ENCODE data around the gene FGFBP1.
A peak's percentile ranks its signal among the peaks of the same experiment; 100 is the strongest.

FGFBP1 gene

GRCh38 chr4:15958562-15958961, 20.0 kb upstream of the FGFBP1 start:
- no peak for DNase-seq (ENCODE audit: low spot score in 2 of 2)
- Mint-ChIP-seq H3K4me1 (peaks cover 2% of the 10 kb centered on the region), H3K27me3 (peaks cover 1% of the 10 kb centered on the region), H3K4me3 (no peak overlapping the region), H3K27ac (no peak overlapping the region), H3K36me3 (no peaks in the 10 kb centered on the region), H3K9me3 (peaks cover 3% of the 10 kb centered on the region)
- ATAC-seq (ENCODE audit: low read depth): no peak

- Mint-ChIP-seq H3K4me1 (peaks cover 2% of the 10 kb centered on the region), H3K9me3 (peaks cover 3% of the 10 kb centered on the region), H3K27ac (no peak overlapping the region), H3K4me3 (no peak overlapping the region), H3K36me3 (no peaks in the 10 kb centered on the region), H3K27me3 (peaks cover 1% of the 10 kb centered on the region)
- peak; percentile 68 to 74 for DNase-seq (ENCODE audit: low spot score in 2 of 2)
- peak; percentile 92 for ATAC-seq (ENCODE audit: low read depth)
These were observed 17.8 kb upstream of the FGFBP1 start for GRCh38 chr4:15956179-15956850.

GRCh38 chr4:15955670-15956069, 17.1 kb upstream of the FGFBP1 start:
- ATAC-seq (ENCODE audit: low read depth): no peak
- H3K4me3 Mint-ChIP-seq: no peak overlapping the region
- H3K4me1 Mint-ChIP-seq: peaks cover 2% of the 10 kb centered on the region
- DNase-seq (ENCODE audit: low spot score in 2 of 2): no peak
- H3K27me3 Mint-ChIP-seq: peaks cover 1% of the 10 kb centered on the region
- no peaks in the 10 kb centered on the region for H3K36me3 Mint-ChIP-seq
- H3K27ac Mint-ChIP-seq: no peak overlapping the region
- peaks cover 3% of the 10 kb centered on the region for H3K9me3 Mint-ChIP-seq

- peak; percentile 56 for ATAC-seq (ENCODE audit: low read depth)
- no peaks in the 10 kb centered on the region for H3K27me3 Mint-ChIP-seq
- DNase-seq (ENCODE audit: low spot score in 2 of 2): peak in 1 of 2 donors; percentile 9
- H3K4me3 Mint-ChIP-seq: no peak overlapping the region
- H3K36me3 Mint-ChIP-seq: no peaks in the 10 kb centered on the region
- H3K27ac Mint-ChIP-seq: no peak overlapping the region
- peaks cover 2% of the 10 kb centered on the region for H3K4me1 Mint-ChIP-seq
- H3K9me3 Mint-ChIP-seq: peaks cover 3% of the 10 kb centered on the region
These were observed 15.1 kb upstream of the FGFBP1 start for GRCh38 chr4:15953625-15954024.

GRCh38 chr4:15951781-15952180, 13.2 kb upstream of the FGFBP1 start:
- ATAC-seq (ENCODE audit: low read depth) (no peak), DNase-seq (ENCODE audit: low spot score in 2 of 2) (no peak)
- Mint-ChIP-seq H3K36me3 (no peaks in the 10 kb centered on the region), H3K27ac (no peak overlapping the region), H3K4me3 (no peak overlapping the region), H3K4me1 (peaks cover 2% of the 10 kb centered on the region), H3K27me3 (peaks cover 4% of the 10 kb centered on the region), H3K9me3 (peaks cover 3% of the 10 kb centered on the region)

- no peak for ATAC-seq (ENCODE audit: low read depth)
- Mint-ChIP-seq H3K4me3 (no peak overlapping the region), H3K27me3 (peaks cover 6% of the 10 kb centered on the region), H3K4me1 (peaks cover 2% of the 10 kb centered on the region), H3K9me3 (no peaks in the 10 kb centered on the region), H3K27ac (no peak overlapping the region), H3K36me3 (no peaks in the 10 kb centered on the region)
- DNase-seq (ENCODE audit: low spot score in 2 of 2): no peak
These were observed 10.3 kb upstream of the FGFBP1 start for GRCh38 chr4:15948826-15949225.

- no peaks in the 10 kb centered on the region for H3K9me3 Mint-ChIP-seq
- H3K4me1 Mint-ChIP-seq: no peaks in the 10 kb centered on the region
- peaks cover 6% of the 10 kb centered on the region for H3K27me3 Mint-ChIP-seq
- H3K4me3 Mint-ChIP-seq: no peak overlapping the region
- no peak overlapping the region for H3K27ac Mint-ChIP-seq
- ATAC-seq (ENCODE audit: low read depth): no peak
- no peak for DNase-seq (ENCODE audit: low spot score in 2 of 2)
- no peaks in the 10 kb centered on the region for H3K36me3 Mint-ChIP-seq
These were observed 9.1 kb upstream of the FGFBP1 start for GRCh38 chr4:15947684-15948083.

GRCh38 chr4:15945516-15945915, 7.0 kb upstream of the FGFBP1 start:
- ATAC-seq (ENCODE audit: low read depth) (no peak), DNase-seq (ENCODE audit: low spot score in 2 of 2) (no peak)
- peaks cover 10% of the 10 kb centered on the region for H3K27me3 Mint-ChIP-seq
- H3K27ac Mint-ChIP-seq: no peak overlapping the region
- no peak overlapping the region for H3K4me3 Mint-ChIP-seq
- no peaks in the 10 kb centered on the region for H3K36me3 Mint-ChIP-seq
- H3K4me1 Mint-ChIP-seq: no peaks in the 10 kb centered on the region
- no peaks in the 10 kb centered on the region for H3K9me3 Mint-ChIP-seq

- Mint-ChIP-seq H3K27ac (no peak overlapping the region), H3K36me3 (no peaks in the 10 kb centered on the region), H3K4me3 (no peak overlapping the region), H3K27me3 (peaks cover 14% of the 10 kb centered on the region), H3K4me1 (no peaks in the 10 kb centered on the region), H3K9me3 (no peaks in the 10 kb centered on the region)
- no peak for ATAC-seq (ENCODE audit: low read depth)
- DNase-seq (ENCODE audit: low spot score in 2 of 2): no peak
These were observed 6.4 kb upstream of the FGFBP1 start for GRCh38 chr4:15944895-15945294.

- peaks cover 12% of the 10 kb centered on the region for H3K27me3 Mint-ChIP-seq
- no peaks in the 10 kb centered on the region for H3K9me3 Mint-ChIP-seq
- H3K4me1 Mint-ChIP-seq: no peaks in the 10 kb centered on the region
- ATAC-seq (ENCODE audit: low read depth): no peak
- no peak overlapping the region for H3K4me3 Mint-ChIP-seq
- no peak overlapping the region for H3K27ac Mint-ChIP-seq
- no peak for DNase-seq (ENCODE audit: low spot score in 2 of 2)
- H3K36me3 Mint-ChIP-seq: no peaks in the 10 kb centered on the region
These were observed 3.7 kb upstream of the FGFBP1 start for GRCh38 chr4:15942283-15942682.

GRCh38 chr4:15938182-15938581, 358 bp downstream of the FGFBP1 start:
- Mint-ChIP-seq H3K4me3 (no peak overlapping the region), H3K27me3 (peaks cover 15% of the 10 kb centered on the region), H3K9me3 (no peaks in the 10 kb centered on the region), H3K4me1 (no peaks in the 10 kb centered on the region), H3K36me3 (no peaks in the 10 kb centered on the region), H3K27ac (no peak overlapping the region)
- no peak for ATAC-seq (ENCODE audit: low read depth)
- no peak for DNase-seq (ENCODE audit: low spot score in 2 of 2)

GRCh38 chr4:15936495-15936894, 2.0 kb downstream of the FGFBP1 start:
- Mint-ChIP-seq H3K4me1 (peaks cover 2% of the 10 kb centered on the region), H3K9me3 (no peaks in the 10 kb centered on the region), H3K27ac (no peak overlapping the region), H3K27me3 (peaks cover 13% of the 10 kb centered on the region), H3K4me3 (no peak overlapping the region), H3K36me3 (no peaks in the 10 kb centered on the region)
- DNase-seq (ENCODE audit: low spot score in 2 of 2) (no peak), ATAC-seq (ENCODE audit: low read depth) (no peak)

- ATAC-seq (ENCODE audit: low read depth) (no peak), DNase-seq (ENCODE audit: low spot score in 2 of 2) (no peak)
- Mint-ChIP-seq H3K4me3 (no peak overlapping the region), H3K9me3 (no peaks in the 10 kb centered on the region), H3K27ac (no peak overlapping the region), H3K27me3 (peaks cover 13% of the 10 kb centered on the region), H3K4me1 (peaks cover 2% of the 10 kb centered on the region), H3K36me3 (no peaks in the 10 kb centered on the region)
These were observed 2.8 kb downstream of the FGFBP1 start for GRCh38 chr4:15935504-15936402.

- DNase-seq (ENCODE audit: low spot score in 2 of 2) (no peak), ATAC-seq (ENCODE audit: low read depth) (no peak)
- no peak overlapping the region for H3K4me3 Mint-ChIP-seq
- H3K4me1 Mint-ChIP-seq: peaks cover 5% of the 10 kb centered on the region
- H3K27me3 Mint-ChIP-seq: peaks cover 7% of the 10 kb centered on the region
- no peaks in the 10 kb centered on the region for H3K9me3 Mint-ChIP-seq
- H3K27ac Mint-ChIP-seq: no peak overlapping the region
- no peaks in the 10 kb centered on the region for H3K36me3 Mint-ChIP-seq
These were observed 4.3 kb downstream of the FGFBP1 start for GRCh38 chr4:15934259-15934658.
